ENCODE measurements around the gene GRM5.

The GRM5 gene

GRCh38 chr11:88827018-88827676 lies 238.6 kb downstream of the GRM5 start:
- Histone ChIP-seq H3K4me1 (ENCODE audit: control insufficient read depth in 1 of 2, insufficient read depth in 2 of 2, low read length in 2 of 2) (no peaks in the 10 kb centered on the region), H3K9me3 (ENCODE audit: control insufficient read depth in 1 of 2, low read length in 2 of 2) (peaks cover 0 to 2% of the 10 kb centered on the region in 2 donors), H3K27me3 (ENCODE audit: low read depth, low read length) (no peaks in the 10 kb centered on the region), H3K4me3 (ENCODE audit: low read depth in 1 of 2, low read length in 2 of 2) (no peak overlapping the region), H3K27ac (ENCODE audit: low read length) (no peak overlapping the region), H3K36me3 (ENCODE audit: control insufficient read depth in 1 of 2, insufficient read depth in 2 of 2, low read length in 2 of 2) (no peaks in the 10 kb centered on the region)

- no peak overlapping the region for H3K27ac ChIP-seq (ENCODE audit: low read length)
- H3K27me3 ChIP-seq (ENCODE audit: low read depth, low read length): no peaks in the 10 kb centered on the region
- H3K9me3 ChIP-seq (ENCODE audit: control insufficient read depth in 1 of 2, low read length in 2 of 2): no peaks in the 10 kb centered on the region
- no peak overlapping the region for H3K4me3 ChIP-seq (ENCODE audit: low read depth in 1 of 2, low read length in 2 of 2)
- no peaks in the 10 kb centered on the region for H3K4me1 ChIP-seq (ENCODE audit: control insufficient read depth in 1 of 2, insufficient read depth in 2 of 2, low read length in 2 of 2)
- H3K36me3 ChIP-seq (ENCODE audit: control insufficient read depth in 1 of 2, insufficient read depth in 2 of 2, low read length in 2 of 2): no peaks in the 10 kb centered on the region
These were observed 246.2 kb downstream of the GRM5 start for GRCh38 chr11:88819616-88820015.

- Histone ChIP-seq H3K9me3 (ENCODE audit: control insufficient read depth in 1 of 2, low read length in 2 of 2) (no peaks in the 10 kb centered on the region), H3K4me3 (ENCODE audit: low read depth in 1 of 2, low read length in 2 of 2) (no peak overlapping the region), H3K4me1 (ENCODE audit: control insufficient read depth in 1 of 2, insufficient read depth in 2 of 2, low read length in 2 of 2) (no peaks in the 10 kb centered on the region), H3K27me3 (ENCODE audit: low read depth, low read length) (no peaks in the 10 kb centered on the region), H3K27ac (ENCODE audit: low read length) (no peak overlapping the region), H3K36me3 (ENCODE audit: control insufficient read depth in 1 of 2, insufficient read depth in 2 of 2, low read length in 2 of 2) (no peaks in the 10 kb centered on the region)
These were observed 246.8 kb downstream of the GRM5 start for GRCh38 chr11:88818978-88819377.

- no peak overlapping the region for H3K4me3 ChIP-seq (ENCODE audit: low read depth in 1 of 2, low read length in 2 of 2)
- no peaks in the 10 kb centered on the region for H3K4me1 ChIP-seq (ENCODE audit: control insufficient read depth in 1 of 2, insufficient read depth in 2 of 2, low read length in 2 of 2)
- H3K36me3 ChIP-seq (ENCODE audit: control insufficient read depth in 1 of 2, insufficient read depth in 2 of 2, low read length in 2 of 2): no peaks in the 10 kb centered on the region
- no peaks in the 10 kb centered on the region for H3K27me3 ChIP-seq (ENCODE audit: low read depth, low read length)
- H3K27ac ChIP-seq (ENCODE audit: low read length): no peak overlapping the region
- H3K9me3 ChIP-seq (ENCODE audit: control insufficient read depth in 1 of 2, low read length in 2 of 2): no peaks in the 10 kb centered on the region
These were observed 250.3 kb downstream of the GRM5 start for GRCh38 chr11:88815505-88815904.

GRCh38 chr11:88814076-88814475 lies 251.7 kb downstream of the GRM5 start:
- Histone ChIP-seq H3K36me3 (ENCODE audit: control insufficient read depth in 1 of 2, insufficient read depth in 2 of 2, low read length in 2 of 2) (no peaks in the 10 kb centered on the region), H3K27me3 (ENCODE audit: low read depth, low read length) (no peaks in the 10 kb centered on the region), H3K4me1 (ENCODE audit: control insufficient read depth in 1 of 2, insufficient read depth in 2 of 2, low read length in 2 of 2) (no peaks in the 10 kb centered on the region), H3K9me3 (ENCODE audit: control insufficient read depth in 1 of 2, low read length in 2 of 2) (no peaks in the 10 kb centered on the region), H3K27ac (ENCODE audit: low read length) (no peak overlapping the region), H3K4me3 (ENCODE audit: low read depth in 1 of 2, low read length in 2 of 2) (no peak overlapping the region)

- no peaks in the 10 kb centered on the region for H3K27me3 ChIP-seq (ENCODE audit: low read depth, low read length)
- no peaks in the 10 kb centered on the region for H3K36me3 ChIP-seq (ENCODE audit: control insufficient read depth in 1 of 2, insufficient read depth in 2 of 2, low read length in 2 of 2)
- no peak overlapping the region for H3K27ac ChIP-seq (ENCODE audit: low read length)
- H3K4me3 ChIP-seq (ENCODE audit: low read depth in 1 of 2, low read length in 2 of 2): no peak overlapping the region
- no peaks in the 10 kb centered on the region for H3K4me1 ChIP-seq (ENCODE audit: control insufficient read depth in 1 of 2, insufficient read depth in 2 of 2, low read length in 2 of 2)
- no peaks in the 10 kb centered on the region for H3K9me3 ChIP-seq (ENCODE audit: control insufficient read depth in 1 of 2, low read length in 2 of 2)
These were observed 252.4 kb downstream of the GRM5 start for GRCh38 chr11:88813233-88813915.

GRCh38 chr11:88810420-88811097 lies 255.2 kb downstream of the GRM5 start:
- Histone ChIP-seq H3K27ac (ENCODE audit: low read length) (no peak overlapping the region), H3K36me3 (ENCODE audit: control insufficient read depth in 1 of 2, insufficient read depth in 2 of 2, low read length in 2 of 2) (no peaks in the 10 kb centered on the region), H3K9me3 (ENCODE audit: control insufficient read depth in 1 of 2, low read length in 2 of 2) (no peaks in the 10 kb centered on the region), H3K4me1 (ENCODE audit: control insufficient read depth in 1 of 2, insufficient read depth in 2 of 2, low read length in 2 of 2) (no peaks in the 10 kb centered on the region), H3K4me3 (ENCODE audit: low read depth in 1 of 2, low read length in 2 of 2) (no peak overlapping the region), H3K27me3 (ENCODE audit: low read depth, low read length) (no peaks in the 10 kb centered on the region)

- no peaks in the 10 kb centered on the region for H3K27me3 ChIP-seq (ENCODE audit: low read depth, low read length)
- no peak overlapping the region for H3K4me3 ChIP-seq (ENCODE audit: low read depth in 1 of 2, low read length in 2 of 2)
These were observed 256.7 kb downstream of the GRM5 start for GRCh38 chr11:88809126-88809525.

GRCh38 chr11:88807349-88807748 lies 258.4 kb downstream of the GRM5 start:
- Histone ChIP-seq H3K27me3 (ENCODE audit: low read depth, low read length) (no peaks in the 10 kb centered on the region), H3K36me3 (ENCODE audit: control insufficient read depth in 1 of 2, insufficient read depth in 2 of 2, low read length in 2 of 2) (no peaks in the 10 kb centered on the region), H3K27ac (ENCODE audit: low read length) (no peak overlapping the region), H3K4me1 (ENCODE audit: control insufficient read depth in 1 of 2, insufficient read depth in 2 of 2, low read length in 2 of 2) (no peaks in the 10 kb centered on the region), H3K4me3 (ENCODE audit: low read depth in 1 of 2, low read length in 2 of 2) (no peak overlapping the region), H3K9me3 (ENCODE audit: control insufficient read depth in 1 of 2, low read length in 2 of 2) (no peaks in the 10 kb centered on the region)

More at GRCh38 chr11:88809126-88809525, 256.7 kb downstream of the GRM5 start:
- H3K27ac ChIP-seq (ENCODE audit: low read length): no peak overlapping the region
- H3K36me3 ChIP-seq (ENCODE audit: control insufficient read depth in 1 of 2, insufficient read depth in 2 of 2, low read length in 2 of 2): no peaks in the 10 kb centered on the region
- H3K4me1 ChIP-seq (ENCODE audit: control insufficient read depth in 1 of 2, insufficient read depth in 2 of 2, low read length in 2 of 2): no peaks in the 10 kb centered on the region
- no peaks in the 10 kb centered on the region for H3K9me3 ChIP-seq (ENCODE audit: control insufficient read depth in 1 of 2, low read length in 2 of 2)

- H3K36me3 ChIP-seq (ENCODE audit: control insufficient read depth in 1 of 2, insufficient read depth in 2 of 2, low read length in 2 of 2): no peaks in the 10 kb centered on the region
- H3K27me3 ChIP-seq (ENCODE audit: low read depth, low read length): no peaks in the 10 kb centered on the region
- no peak overlapping the region for H3K4me3 ChIP-seq (ENCODE audit: low read depth in 1 of 2, low read length in 2 of 2)
- no peaks in the 10 kb centered on the region for H3K9me3 ChIP-seq (ENCODE audit: control insufficient read depth in 1 of 2, low read length in 2 of 2)
- no peak overlapping the region for H3K27ac ChIP-seq (ENCODE audit: low read length)
- H3K4me1 ChIP-seq (ENCODE audit: control insufficient read depth in 1 of 2, insufficient read depth in 2 of 2, low read length in 2 of 2): no peaks in the 10 kb centered on the region
These were observed 259.4 kb downstream of the GRM5 start for GRCh38 chr11:88806410-88806809.

- Histone ChIP-seq H3K4me3 (ENCODE audit: low read depth in 1 of 2, low read length in 2 of 2) (no peak overlapping the region), H3K4me1 (ENCODE audit: control insufficient read depth in 1 of 2, insufficient read depth in 2 of 2, low read length in 2 of 2) (no peaks in the 10 kb centered on the region), H3K9me3 (ENCODE audit: control insufficient read depth in 1 of 2, low read length in 2 of 2) (no peaks in the 10 kb centered on the region), H3K36me3 (ENCODE audit: control insufficient read depth in 1 of 2, insufficient read depth in 2 of 2, low read length in 2 of 2) (no peaks in the 10 kb centered on the region), H3K27me3 (ENCODE audit: low read depth, low read length) (no peaks in the 10 kb centered on the region), H3K27ac (ENCODE audit: low read length) (no peak overlapping the region)
These were observed 264.2 kb downstream of the GRM5 start for GRCh38 chr11:88801484-88802123.

All from muscle layer of duodenum (tissue), 2 donors.